Naive B cell (primary cell): Measurements from ENCODE around the gene AGAP1. TPM values are rescaled to one million over a fixed set of nuclear protein-coding genes. Genes with fewer than 3 reads are reported as not detected.

ENCODE experiments used
- ATAC-seq, 2 donors: fragments of 150-1000 bp; cut with Tn5 transposase; 2 replicates each; pipeline ENCODE4 v1.10.0; 2021; ENCODE audit warnings: low read depth in 2 of 2, mild to moderate bottlenecking in 2 of 2, moderate library complexity in 2 of 2
- DNase-seq: peaks from one replicate; pipeline ENCODE4 v3.0.0; 2022
- H3K27ac Mint-ChIP-seq, 6 donors: one replicate each; pipeline ENCODE4 v1.8.0; 2020 to 2022; ENCODE audit warnings: mild to moderate bottlenecking in 6 of 6, mixed read lengths in 6 of 6, moderate library complexity in 5 of 6, inconsistent platforms in 2 of 6
- H3K27me3 Mint-ChIP-seq, 3 donors: one replicate each; pipeline ENCODE4 v1.8.0; 2021 to 2022; ENCODE audit warnings: mixed read lengths in 3 of 3, mild to moderate bottlenecking in 1 of 3
- H3K36me3 Mint-ChIP-seq, 2 donors: one replicate each; pipeline ENCODE4 v1.8.0; 2020 to 2022; ENCODE audit warnings: mixed read lengths in 2 of 2, inconsistent platforms in 1 of 2, mild to moderate bottlenecking in 1 of 2
- H3K4me1 Mint-ChIP-seq, 3 donors: one replicate each; pipeline ENCODE4 v1.8.0; 2020 to 2022; ENCODE audit warnings: mixed read lengths in 3 of 3, inconsistent platforms in 1 of 3, mild to moderate bottlenecking in 1 of 3, moderate library complexity in 1 of 3
- H3K4me3 Mint-ChIP-seq, 8 donors: one replicate each; pipeline ENCODE4 v1.8.0; 2020 to 2022; ENCODE audit warnings: mild to moderate bottlenecking in 8 of 8, mixed read lengths in 8 of 8, moderate library complexity in 8 of 8, inconsistent platforms in 2 of 8
- H3K9me3 Mint-ChIP-seq, 7 donors: one replicate each; pipeline ENCODE4 v1.8.0; 2020 to 2022; ENCODE audit warnings: mixed read lengths in 7 of 7, mild to moderate bottlenecking in 5 of 7, inconsistent platforms in 2 of 7, moderate library complexity in 1 of 7
- polyA plus RNA-seq, 6 donors: library from polyadenylated mRNA; unstranded; fragments of 300-500 nt; fragmentation: Illumina TruSeq; gene quantifications; one replicate each; pipeline ENCODE4 v1.2.3, GENCODE V29; 2021; ENCODE audit warnings: low read depth in 6 of 6

Gene AGAP1
- polyA plus RNA-seq, 6 donors from 2014 or later, result not detected

DNA sequence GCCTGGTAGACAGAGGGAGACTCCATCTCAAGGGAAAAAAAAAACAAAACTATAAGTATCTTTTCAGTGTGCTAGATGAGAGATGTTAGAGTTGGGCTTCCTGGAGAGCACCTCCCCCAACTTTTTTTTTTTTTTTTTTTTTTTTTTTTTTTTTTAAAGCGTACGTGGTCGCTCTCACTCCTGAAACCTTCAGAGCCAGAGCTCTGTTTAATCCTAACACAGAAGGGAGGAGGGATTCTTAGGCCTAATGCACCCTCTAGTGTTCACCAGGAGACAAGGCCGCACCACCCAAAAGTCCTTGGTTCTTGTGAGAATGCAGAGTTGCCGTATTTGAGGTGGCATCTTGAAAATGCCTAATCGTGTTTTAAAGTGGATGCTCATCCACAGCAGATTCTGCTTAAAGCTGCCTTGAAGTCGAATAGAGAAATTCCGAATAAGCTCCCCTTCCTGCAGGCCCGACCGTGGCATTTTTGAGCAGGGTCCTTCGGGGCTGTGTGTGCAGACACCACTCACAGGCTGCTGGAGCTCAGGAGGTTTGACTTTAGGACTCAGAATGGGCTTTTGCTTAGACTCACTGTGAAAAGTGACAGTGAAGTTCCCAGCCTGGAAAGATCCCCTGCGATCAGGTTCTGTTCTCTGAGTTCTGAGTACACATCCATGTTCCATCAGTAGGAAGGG is 252.6 kb downstream of the AGAP1 start:
- Mint-ChIP-seq H3K36me3 (no peaks in the 10 kb centered on the region), H3K27me3 (peaks cover 7 to 25% (median 22%) of the 10 kb centered on the region in 3 donors), H3K4me1 (no peaks in the 10 kb centered on the region), H3K4me3 (no peak overlapping the region), H3K9me3 (no peaks in the 10 kb centered on the region), H3K27ac (no peak overlapping the region)
- DNase-seq (no peak), ATAC-seq (no peak)

DNA sequence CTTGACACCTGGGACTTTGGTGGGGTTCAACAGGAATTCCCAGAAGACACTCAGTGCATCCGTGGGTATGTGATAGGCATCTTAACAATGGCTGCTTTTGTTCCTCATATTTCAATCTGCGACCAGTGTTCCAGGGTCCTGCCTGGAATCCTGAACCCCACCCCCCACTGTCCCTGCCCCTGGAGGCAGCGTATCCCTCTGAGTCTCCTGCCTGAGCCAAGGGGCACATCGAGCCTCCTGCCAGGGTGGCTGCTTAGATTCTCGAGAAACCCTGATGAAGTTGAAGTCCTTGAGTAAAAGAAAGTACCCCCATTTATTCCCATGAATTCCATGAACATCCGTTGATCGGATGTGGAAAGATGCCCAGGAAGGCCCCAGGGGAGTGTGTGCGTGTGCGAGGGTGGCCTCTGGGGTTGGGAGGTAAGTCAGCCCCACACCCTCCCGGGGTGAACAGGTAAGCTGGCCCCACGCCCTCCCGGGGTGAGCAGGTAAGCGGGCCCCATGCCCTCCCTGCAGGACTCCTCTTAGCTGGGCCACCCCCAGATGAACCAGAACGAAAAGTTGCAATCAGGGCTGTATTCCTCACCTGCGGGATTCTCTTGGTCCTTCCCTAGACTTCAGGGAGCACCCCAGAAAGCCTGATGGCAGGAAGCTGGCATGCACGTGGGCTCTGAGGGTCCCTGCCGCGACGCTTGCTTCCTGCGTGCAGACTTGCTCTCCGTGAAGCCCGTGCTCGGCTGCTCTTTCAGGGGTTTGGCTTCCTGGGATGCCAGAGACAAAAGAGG is 253.3 kb downstream of the AGAP1 start:
- H3K36me3 Mint-ChIP-seq, result no peaks in the 10 kb centered on the region
- H3K27me3 Mint-ChIP-seq, result peaks cover 10 to 30% (median 26%) of the 10 kb centered on the region in 3 donors
- no peak overlapping the region for H3K27ac Mint-ChIP-seq
- DNase-seq (no peak), ATAC-seq (no peak)
- no peaks in the 10 kb centered on the region for H3K9me3 Mint-ChIP-seq
- no peak overlapping the region for H3K4me3 Mint-ChIP-seq
- H3K4me1 Mint-ChIP-seq, result no peaks in the 10 kb centered on the region

DNA sequence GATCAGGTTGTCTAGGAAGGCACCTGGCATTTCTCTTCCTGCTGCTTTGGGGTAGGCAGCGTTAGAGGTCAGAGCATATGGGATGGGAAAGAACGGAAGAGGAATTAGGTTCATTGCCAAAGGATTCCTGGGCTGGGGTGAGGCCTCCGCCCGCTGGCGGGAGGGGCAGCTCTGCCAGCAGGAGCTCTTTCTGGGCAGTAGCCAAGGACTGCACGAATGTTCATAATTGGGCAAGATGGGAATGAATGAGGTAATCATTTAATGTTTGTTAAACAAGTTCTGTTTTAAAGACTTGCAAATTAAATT is 253.9 kb downstream of the AGAP1 start:
- Mint-ChIP-seq H3K27ac (no peak overlapping the region), H3K4me3 (no peak overlapping the region), H3K36me3 (no peaks in the 10 kb centered on the region)

DNA sequence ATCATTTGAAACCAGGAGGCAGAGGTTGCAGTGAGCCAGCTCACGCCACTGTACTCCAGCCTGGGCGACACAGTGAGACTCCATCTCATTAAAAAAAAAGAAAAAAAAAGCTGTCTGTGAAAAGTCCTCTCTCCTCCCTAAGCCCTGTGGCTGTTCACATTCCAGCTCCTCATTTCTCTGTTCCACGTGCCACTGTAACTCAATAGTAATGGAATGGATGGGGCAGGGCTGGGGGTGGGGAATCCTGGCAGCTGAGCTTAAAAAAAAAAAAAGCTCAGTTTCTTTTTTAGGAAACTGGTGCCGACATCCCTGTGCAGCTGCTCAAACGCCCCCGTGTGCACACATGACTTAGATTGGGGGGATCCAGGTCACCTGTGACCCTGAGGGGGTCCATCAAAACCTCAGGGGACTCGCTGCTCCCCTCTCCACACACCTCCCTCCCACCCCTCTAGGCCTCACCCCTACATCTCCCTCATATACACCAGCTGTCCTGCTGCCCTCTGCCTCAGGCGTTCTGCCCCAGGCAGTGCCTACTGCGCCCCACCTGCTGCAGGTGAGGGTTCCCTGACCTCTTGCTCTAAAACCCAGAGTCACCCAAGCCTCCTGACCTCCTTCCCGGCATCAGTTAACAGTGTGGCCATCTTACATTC is 255.4 kb downstream of the AGAP1 start:
- no peak for ATAC-seq
- peaks cover 10 to 30% (median 19%) of the 10 kb centered on the region in 3 donors for H3K27me3 Mint-ChIP-seq
- H3K4me3 Mint-ChIP-seq, result no peak overlapping the region
- no peaks in the 10 kb centered on the region for H3K4me1 Mint-ChIP-seq
- H3K9me3 Mint-ChIP-seq, result no peaks in the 10 kb centered on the region
- no peak for DNase-seq
- H3K36me3 Mint-ChIP-seq, result no peaks in the 10 kb centered on the region
- no peak overlapping the region for H3K27ac Mint-ChIP-seq

More for the DNA sequence above, 253.9 kb downstream of the AGAP1 start:
- Mint-ChIP-seq H3K4me1 (no peaks in the 10 kb centered on the region), H3K9me3 (no peaks in the 10 kb centered on the region), H3K27me3 (peaks cover 10 to 30% (median 26%) of the 10 kb centered on the region in 3 donors)
- DNase-seq, result no peak
- no peak for ATAC-seq

DNA sequence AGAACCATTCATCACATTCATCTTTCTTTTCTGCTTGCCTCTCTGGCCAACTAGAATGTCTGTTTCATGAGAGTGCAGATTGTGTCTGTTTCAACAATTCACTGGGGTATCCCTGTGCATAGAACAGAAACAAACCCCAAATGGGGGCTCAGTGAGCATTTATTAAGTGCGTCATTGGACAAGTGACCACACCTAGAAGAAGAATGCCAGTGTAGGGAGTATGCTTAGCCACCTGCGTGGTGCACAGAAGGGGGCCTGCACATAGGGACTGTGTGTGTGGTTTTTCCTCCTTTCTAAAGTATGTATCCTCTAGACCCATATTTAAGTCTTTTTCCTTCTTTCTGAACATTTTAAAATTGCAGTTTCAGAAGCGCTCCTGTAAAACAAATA is 255.9 kb downstream of the AGAP1 start:
- H3K27me3 Mint-ChIP-seq, result peaks cover 10 to 30% (median 19%) of the 10 kb centered on the region in 3 donors
- DNase-seq (no peak), ATAC-seq (no peak)
- no peaks in the 10 kb centered on the region for H3K4me1 Mint-ChIP-seq
- no peak overlapping the region for H3K27ac Mint-ChIP-seq
- no peaks in the 10 kb centered on the region for H3K9me3 Mint-ChIP-seq
- H3K4me3 Mint-ChIP-seq, result no peak overlapping the region
- H3K36me3 Mint-ChIP-seq, result no peaks in the 10 kb centered on the region

- ATAC-seq (no peak), DNase-seq (no peak)
- Mint-ChIP-seq H3K4me1 (no peaks in the 10 kb centered on the region), H3K36me3 (no peaks in the 10 kb centered on the region), H3K9me3 (no peaks in the 10 kb centered on the region), H3K27me3 (peaks cover 7 to 22% (median 9%) of the 10 kb centered on the region in 3 donors), H3K27ac (no peak overlapping the region), H3K4me3 (no peak overlapping the region)
Observed at GRCh38 chr2:235752846-235753245, 259.0 kb downstream of the AGAP1 start.

DNA sequence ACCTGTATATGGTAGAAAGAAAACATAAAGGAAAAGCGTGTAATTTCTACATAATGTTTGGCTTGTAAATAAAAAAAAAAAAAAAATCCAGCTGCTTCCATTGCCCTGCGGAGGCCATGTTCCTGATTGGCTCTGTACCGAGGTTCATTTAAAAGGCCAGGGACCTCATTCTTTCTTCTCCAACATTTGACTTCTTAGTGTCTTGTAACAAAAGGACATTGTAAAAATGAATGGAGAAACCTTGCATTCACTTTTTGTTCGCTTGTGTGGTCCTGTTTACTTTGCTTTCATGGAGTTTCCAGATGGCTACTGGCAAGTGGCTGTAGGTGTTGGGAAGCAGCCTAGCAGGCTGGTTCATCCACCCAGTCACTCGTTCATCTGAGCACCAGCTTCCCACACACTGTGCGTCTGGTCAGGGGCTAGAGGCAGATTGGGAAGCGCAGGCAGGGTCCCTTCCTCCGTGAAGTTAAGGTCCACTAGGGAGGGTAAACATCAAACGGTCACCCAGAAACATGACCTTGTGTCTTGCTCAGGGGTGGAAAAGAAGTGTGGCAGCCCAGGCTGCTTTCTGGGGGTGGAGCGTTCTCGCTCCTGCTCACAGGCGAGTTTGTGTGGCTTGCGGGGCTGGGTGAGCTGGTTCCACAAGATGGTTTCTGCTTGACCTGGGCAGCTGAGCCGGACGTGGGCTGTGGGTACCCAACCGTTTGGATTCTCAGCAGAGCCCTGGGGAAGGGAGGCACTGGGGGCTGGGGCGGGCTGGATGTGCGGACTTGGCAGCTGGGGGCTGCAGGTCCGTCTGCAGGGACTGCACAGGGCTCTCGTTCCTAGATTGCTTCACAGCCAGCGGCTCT is 260.7 kb downstream of the AGAP1 start:
- Mint-ChIP-seq H3K36me3 (no peaks in the 10 kb centered on the region), H3K4me1 (no peaks in the 10 kb centered on the region), H3K9me3 (no peaks in the 10 kb centered on the region), H3K27ac (peak overlapping the region in 1 of 6 donors; percentile 12), H3K27me3 (peaks cover 3 to 17% (median 4%) of the 10 kb centered on the region in 3 donors), H3K4me3 (peak overlapping the region in 1 of 8 donors; percentile 60)
- no peak for ATAC-seq
- no peak for DNase-seq

- H3K27ac Mint-ChIP-seq, result no peak overlapping the region
- H3K4me1 Mint-ChIP-seq, result no peaks in the 10 kb centered on the region
- no peak overlapping the region for H3K4me3 Mint-ChIP-seq
- H3K36me3 Mint-ChIP-seq, result no peaks in the 10 kb centered on the region
- no peak for ATAC-seq
- peaks cover 3 to 4% (median 4%) of the 10 kb centered on the region in 3 donors for H3K27me3 Mint-ChIP-seq
- no peak for DNase-seq
- no peaks in the 10 kb centered on the region for H3K9me3 Mint-ChIP-seq
Observed at GRCh38 chr2:235756491-235756890, 262.6 kb downstream of the AGAP1 start.

DNA sequence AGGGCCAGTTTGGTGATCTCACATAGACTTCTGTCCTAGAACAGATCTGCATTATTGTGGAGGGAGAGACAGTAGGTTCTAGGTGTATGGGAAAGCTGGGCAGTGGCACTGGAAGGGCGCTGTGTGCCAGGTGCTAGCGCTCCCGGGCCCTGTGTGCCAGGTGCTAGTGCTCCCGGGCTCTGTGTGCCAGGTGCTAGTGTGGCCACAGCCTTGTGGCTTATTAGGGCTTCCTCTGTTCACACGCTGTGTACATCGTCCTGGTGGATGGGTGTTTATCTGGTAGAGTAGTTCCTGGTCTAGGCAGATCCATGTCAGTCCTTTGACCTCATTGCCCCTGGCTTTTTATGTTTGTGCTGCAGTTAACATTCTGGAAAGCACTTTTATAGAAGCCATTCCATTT is 263.4 kb downstream of the AGAP1 start:
- no peak for DNase-seq
- no peak for ATAC-seq

GRCh38 chr2:235757640-235758039 is 263.8 kb downstream of the AGAP1 start:
- Mint-ChIP-seq H3K9me3 (no peaks in the 10 kb centered on the region), H3K4me3 (no peak overlapping the region), H3K4me1 (no peaks in the 10 kb centered on the region), H3K36me3 (no peaks in the 10 kb centered on the region), H3K27ac (no peak overlapping the region), H3K27me3 (peaks cover 0 to 5% (median 0%) of the 10 kb centered on the region in 3 donors)
- DNase-seq (no peak), ATAC-seq (no peak)

More for the DNA sequence above, 263.4 kb downstream of the AGAP1 start:
- H3K4me1 Mint-ChIP-seq, result no peaks in the 10 kb centered on the region
- H3K27ac Mint-ChIP-seq, result no peak overlapping the region
- H3K27me3 Mint-ChIP-seq, result peaks cover 0 to under 1% (median 0%) of the 10 kb centered on the region in 3 donors
- no peaks in the 10 kb centered on the region for H3K36me3 Mint-ChIP-seq
- H3K4me3 Mint-ChIP-seq, result no peak overlapping the region
- no peaks in the 10 kb centered on the region for H3K9me3 Mint-ChIP-seq

GRCh38 chr2:235762832-235763598 is 269.2 kb downstream of the AGAP1 start:
- Mint-ChIP-seq H3K36me3 (no peaks in the 10 kb centered on the region), H3K4me3 (no peak overlapping the region), H3K27me3 (peaks cover 0 to 6% (median 5%) of the 10 kb centered on the region in 3 donors), H3K4me1 (peaks cover 0 to 4% (median 0%) of the 10 kb centered on the region in 3 donors), H3K27ac (no peak overlapping the region), H3K9me3 (no peaks in the 10 kb centered on the region)
- ATAC-seq (no peak), DNase-seq (no peak)

DNA sequence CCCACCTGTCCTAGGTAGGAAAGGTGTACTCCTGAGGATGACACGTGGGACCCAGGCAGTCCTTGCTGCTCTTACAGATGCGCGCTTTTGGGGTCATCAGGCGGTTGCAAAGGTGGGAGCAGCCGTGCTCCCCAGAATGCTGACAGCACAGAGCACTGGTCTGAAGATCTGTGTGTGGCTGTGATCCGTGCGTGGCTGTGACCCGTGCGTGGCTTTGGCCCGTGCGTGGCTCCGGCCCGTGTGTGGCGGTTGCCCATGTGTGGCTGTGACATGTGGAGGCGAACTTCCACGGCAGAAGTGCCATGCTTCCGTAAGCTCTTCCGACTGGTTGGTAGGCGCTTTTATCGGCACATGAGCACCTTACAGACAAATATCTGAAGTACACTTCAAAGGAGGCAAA is 270.0 kb downstream of the AGAP1 start:
- Mint-ChIP-seq H3K9me3 (no peaks in the 10 kb centered on the region), H3K4me1 (peaks cover 0 to 4% (median 0%) of the 10 kb centered on the region in 3 donors)

More for the DNA sequence above, 270.0 kb downstream of the AGAP1 start:
- no peak for DNase-seq
- no peaks in the 10 kb centered on the region for H3K36me3 Mint-ChIP-seq
- no peak for ATAC-seq
- peaks cover 0 to 8% (median 5%) of the 10 kb centered on the region in 3 donors for H3K27me3 Mint-ChIP-seq
- no peak overlapping the region for H3K4me3 Mint-ChIP-seq
- H3K27ac Mint-ChIP-seq, result no peak overlapping the region
